Cerebellar cortex (tissue), 1 donor: Measurements from ENCODE around the gene F12.

Experiments used
- DNase-seq: peaks from one replicate; pipeline ENCODE4 v3.0.0-alpha.2; 2015; ENCODE audit warnings: low spot score

F12 gene

DNA sequence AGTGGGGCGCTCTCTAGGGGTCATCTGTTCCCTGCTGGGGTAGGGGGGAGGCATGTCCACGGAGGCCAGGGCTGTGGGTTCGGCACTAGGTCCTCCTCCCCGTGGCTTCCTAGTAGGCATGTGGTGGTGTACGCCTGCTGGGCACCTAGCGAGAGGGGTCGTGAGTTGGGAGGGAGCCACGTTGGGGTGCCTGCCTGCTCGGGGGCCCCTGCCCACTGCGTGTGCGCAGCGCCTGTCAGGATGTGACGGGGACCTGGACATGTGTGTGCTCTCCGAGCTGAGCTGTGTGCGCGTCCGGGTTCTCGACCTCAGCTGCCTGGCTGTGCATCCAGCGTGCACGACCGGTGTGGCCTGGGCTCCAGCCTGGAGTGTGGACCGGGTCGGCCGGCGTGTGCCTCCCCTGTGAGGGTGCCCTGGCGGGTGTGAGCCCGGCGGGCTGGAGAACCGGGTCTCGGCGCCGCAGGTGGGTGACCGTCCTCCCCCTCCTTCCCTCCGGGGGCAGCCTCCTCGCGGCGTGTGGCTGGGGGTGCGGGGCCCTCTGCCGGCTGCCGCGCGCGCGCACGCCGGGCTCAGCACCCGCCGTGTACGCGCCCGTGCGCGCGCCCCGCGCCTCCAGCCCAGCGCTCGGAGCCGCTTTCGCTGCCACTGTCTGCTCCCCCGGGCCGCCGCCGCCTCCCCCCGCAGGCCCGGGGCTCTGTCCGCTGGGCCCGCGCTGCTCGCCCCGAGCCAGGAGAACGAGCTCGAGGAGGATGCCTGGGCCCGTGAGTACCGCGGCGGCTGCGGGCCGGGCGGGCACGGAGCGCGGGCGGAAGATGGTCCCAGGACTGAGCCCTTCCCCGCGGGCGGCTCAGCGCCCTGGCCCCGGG, 37.1 kb upstream of the F12 start, which contains the start of gene PRR7:
TSS of gene PRR7 (plus strand) at position 615 of the 866 bp plus-strand sequence. CDS start 8,254 bp downstream, outside the sequence.
- DNase-seq, result peak; percentile 55

DNA sequence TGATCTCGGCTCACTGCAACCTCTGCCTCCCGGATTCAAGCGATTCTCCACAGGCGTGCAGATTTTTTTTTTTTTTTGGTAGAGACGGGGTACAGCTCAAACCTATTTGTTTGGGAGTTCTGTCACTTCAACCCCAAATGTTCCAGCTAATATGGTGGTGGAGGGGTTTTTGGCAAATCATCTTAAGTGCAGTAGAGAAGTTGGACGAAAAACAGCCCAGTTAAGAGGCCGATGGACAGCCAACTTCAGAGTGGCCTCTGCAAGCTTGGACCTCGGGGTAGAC, 36.5 kb upstream of the F12 start:
- DNase-seq, result no peak

DNA sequence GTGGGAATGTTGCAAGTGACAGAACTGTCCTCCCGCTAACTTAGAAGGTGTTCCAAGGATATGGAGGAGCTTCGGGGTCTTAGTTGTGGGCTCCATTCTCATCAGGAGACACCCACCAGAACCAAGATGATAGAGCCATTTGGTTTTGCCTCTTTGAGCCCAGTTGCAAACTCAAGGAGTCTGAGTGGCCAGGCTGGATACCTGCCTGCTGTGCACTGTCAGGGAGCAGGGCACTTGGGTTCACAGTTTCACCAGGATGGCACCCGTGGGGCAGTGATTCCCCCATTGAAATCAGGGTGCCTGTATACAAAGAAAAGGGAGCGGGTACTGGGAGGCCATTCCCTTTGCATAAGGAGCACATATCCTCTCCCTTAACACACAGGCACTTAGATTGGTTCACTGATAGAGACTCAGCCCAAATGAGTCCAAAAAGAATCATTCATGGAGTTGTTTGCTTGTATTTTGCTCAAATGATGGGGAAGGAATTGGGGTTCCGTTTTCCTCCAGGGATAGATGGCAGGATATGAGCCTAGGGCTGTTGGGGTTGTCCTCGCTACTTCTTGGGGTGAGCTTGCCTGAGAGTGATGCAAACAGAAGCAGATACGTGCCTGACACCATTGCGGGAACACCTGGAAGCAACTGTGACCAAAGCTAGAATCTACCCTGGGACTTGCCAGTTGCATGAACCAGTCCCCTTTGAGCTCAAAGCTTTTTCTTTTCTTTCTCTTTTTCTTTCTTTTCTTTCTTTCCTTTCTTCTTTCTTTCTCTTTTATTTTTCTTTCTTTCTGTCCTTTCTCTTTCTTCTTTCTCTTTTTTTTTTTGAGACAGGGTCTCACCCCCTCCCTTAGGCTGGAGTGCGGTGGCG, 35.9 kb upstream of the F12 start:
- DNase-seq, result no peak

DNA sequence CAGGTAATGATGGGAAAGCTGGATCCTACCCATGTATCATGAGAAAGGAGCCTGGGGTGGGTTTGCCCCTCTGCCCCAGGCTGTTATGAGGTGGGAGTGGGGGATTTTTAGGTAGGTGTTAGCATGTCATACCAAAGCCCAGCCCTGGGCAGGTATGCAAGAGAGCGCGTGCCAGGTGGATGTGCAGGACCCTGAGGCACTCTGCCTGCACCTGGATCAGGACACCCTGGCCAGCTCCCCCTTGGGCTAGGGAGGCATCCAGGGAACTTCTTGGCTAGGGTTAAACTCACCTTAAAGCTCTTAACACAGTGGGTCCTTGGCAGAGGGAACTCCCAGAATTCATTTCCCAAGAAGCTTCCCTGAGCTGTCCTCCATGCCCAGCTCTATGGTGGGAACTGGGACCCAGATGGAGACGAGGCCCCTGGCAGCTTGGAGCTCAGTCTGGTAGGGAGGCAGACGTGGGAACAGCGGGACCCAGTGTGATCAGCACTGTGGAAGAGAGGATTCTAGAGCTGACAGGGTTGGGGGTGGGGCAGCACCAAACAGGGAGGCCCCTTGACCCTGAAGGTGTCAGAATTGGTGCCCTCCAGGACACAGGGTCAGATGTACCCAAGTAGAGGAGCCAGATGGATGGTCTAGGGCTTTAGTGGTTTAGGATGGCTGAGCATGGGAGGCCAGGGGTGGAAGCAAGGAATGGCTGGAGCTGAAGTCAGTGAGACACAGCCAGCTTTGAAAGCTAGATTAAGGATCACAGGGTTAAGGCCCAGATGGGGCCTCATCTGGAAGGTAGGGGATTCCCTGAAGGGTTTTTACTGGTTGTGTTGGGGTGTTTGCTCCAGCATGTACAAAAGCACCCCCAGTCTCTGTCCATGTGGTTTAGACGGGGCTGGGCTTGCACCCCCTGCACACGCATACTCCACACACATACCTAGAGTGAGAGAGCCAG, 35.0 kb upstream of the F12 start:
- DNase-seq, result no peak

DNA sequence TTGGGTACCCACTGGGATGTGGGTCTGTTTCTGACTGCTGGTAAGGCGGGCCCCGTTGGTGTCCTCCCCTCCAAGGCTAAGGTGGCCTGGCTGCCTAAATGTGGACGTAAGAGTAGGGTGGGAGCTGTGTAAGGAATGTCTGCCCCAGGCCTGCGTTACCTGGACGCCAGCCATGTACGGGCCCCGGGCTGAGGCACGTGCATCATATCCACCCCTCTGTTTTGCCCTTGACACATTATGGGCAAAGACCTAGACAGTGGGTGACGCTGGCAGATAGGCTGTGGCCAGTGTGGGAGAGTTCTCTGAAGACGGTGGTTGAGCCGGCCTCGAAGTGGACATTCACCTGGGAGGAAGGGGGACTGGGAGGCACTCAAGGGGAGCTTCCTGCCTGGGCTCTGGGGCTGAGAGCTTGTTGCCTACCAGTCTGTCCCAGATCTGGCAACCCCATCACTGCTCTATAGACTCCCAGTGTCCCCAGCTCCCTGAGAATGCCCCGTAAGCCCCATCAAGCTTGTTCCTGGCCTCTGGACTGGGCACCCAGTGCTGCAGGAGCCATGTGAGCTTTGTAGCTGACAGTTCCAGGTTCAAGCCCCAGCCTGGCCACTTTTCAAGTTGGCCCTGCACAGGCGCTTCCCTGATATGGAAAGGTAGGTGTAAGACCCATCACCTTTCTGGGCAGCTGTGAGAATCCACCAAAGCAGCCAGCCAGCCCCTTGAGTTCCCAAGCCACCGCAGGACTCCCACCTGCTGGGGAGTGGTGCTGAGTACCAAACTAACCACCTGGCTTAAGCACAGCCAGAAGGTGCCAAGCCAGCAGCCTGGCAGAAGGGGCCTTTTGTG, 34.0 kb upstream of the F12 start:
- no peak for DNase-seq

DNA sequence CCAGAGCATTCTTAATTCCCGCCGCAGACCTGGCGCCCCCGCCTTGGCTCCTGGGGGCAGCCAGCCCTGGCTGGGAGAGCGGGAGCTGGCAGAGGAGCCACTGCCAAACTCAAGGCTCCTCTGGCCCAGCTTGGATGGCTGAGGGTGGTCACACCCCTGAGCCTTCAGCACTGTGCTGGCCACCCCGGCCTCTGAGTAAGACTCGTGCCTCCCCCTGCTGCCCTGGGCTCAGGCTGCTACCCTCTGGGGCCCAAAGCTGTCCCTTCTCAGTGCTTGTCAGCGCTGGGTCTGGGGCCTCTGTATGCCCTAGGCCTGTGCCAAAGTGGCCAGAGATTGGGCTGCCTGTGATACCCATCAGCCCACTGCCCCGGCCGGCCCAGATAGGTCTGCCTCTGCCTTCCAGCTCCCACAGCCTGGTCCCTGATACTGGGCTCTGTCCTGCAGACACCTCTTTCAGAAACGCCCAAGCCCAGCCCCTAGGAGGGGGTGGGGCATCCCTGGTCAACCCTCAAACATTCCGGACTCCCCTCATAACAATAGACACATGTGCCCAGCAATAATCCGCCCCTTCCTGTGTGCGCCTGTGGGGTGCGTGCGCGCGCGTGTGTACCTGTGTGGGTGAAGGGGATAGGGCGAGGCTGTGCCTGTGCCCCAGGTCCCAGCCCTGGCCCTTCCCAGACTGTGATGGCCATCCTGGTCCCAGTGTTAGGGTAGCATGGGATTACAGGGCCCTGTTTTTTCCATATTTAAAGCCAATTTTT, 32.9 kb upstream of the F12 start:
- no peak for DNase-seq

DNA sequence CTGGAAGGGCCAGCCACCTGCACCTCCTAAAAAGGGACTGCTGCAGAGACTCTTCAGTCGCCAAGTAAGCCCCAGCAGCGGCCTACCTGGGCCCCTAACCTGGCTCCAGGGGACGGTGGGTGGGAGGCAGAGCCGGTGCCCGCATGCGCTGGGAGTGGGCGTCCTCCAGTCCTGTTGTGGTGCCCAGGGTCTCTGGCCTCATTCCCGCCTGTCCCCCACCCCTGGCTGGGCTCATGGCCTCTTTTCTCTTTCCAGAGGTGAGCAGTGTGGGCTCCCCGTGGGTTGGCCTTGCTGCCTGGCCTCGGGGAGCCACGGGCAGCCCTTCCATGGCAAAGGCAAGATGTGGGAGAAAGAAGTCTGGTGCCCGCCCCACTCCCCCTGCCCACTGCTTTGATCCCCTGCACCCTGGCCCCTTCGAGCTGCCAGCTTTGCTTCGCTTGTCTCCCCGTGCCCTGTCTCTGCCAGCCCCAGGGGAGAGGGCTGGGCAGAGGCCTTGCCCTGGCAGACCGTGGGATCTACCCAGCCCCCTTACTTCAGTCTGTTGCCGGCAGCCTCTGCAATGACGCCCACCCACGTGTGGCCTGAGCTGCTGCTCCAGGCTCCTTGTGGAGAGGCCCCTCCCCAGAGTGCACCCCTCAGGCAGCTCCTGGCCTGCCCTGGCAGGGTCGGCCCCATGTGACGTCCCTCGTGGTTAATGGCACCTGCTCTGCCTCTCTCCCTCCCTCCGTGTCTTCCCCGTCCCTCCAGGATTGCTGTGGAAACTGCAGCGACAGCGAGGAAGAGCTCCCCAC, 31.8 kb upstream of the F12 start:
- DNase-seq, result no peak

DNA sequence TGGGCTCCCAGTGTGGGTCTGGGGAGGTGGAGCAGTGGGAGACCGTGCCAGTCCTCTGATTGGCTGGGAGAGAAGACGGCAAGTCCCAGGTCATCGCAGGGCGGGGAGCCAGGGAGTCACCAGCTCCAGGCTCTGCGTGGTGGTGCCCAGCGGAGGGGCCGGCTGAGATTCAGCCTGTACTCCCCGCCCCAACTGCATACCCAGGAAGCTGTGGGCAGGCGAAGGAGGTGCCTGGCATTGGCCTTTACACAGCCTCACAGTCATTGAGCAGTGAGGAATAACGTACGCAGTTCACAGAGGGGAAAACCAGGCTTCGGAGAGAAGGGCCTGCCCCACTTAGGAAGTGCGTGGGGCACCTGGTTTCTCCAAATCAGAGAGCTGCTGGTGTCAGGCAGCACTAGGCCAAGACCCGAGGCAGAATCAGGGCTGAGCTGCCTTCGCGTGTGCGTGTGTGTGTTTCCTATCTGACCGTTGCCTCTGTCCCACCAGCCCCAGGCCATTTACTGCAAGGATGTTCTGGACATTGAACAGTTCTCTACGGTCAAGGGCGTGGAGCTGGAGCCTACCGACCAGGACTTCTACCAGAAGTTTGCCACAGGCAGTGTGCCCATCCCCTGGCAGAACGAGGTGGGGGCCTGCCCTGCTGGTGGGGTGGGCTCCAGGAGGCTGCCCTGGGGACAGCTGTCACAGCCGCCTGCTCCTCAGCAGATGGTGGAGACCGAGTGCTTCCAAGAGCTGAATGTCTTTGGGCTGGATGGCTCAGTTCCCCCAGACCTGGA, 31.0 kb upstream of the F12 start:
- no peak for DNase-seq

DNA sequence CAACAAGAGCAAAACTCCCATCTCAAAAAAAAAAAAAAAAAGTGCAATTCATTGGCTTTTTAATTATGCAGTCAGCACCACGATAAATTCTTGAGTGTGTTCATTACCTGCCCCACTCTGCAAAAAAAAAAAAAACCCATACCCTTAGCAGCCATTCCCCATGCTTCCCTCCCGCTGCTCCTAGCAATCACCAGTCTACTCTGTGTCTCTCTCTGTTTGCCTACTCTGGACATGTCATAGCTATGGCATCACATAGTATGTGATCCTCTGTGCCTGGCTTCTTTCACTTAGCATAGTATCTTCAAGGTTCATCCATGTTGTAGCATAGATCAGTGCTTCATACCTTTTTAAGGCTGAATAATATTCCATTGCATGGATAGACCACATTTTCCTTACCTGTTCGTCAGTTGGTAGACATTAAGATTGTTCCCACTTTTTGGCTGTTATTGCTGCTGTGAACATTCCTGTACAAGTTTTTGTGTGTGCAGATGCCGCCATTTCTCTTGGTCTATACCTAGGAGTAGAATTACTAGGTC, 30.2 kb upstream of the F12 start:
- DNase-seq, result no peak

DNA sequence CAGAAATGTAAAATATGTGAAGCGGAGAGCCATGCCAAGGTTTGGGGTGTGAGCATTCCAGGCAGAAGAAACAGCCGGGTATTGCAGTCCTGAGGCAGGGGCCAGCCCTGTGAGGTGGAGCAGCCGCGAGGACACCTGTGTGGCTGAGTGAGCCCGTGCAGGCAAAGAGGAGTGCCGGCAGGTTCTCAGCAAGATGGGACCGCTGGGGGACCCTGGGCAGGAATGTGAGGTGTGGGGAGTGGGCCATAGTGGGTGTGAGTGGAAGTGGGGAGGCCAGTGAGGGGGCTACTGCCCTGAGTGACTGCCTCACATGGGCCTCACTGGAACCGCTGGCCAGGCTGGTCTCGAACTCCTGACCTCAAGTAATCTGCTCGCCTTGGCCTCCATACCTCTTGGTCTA, 29.1 kb upstream of the F12 start:
- no peak for DNase-seq

DNA sequence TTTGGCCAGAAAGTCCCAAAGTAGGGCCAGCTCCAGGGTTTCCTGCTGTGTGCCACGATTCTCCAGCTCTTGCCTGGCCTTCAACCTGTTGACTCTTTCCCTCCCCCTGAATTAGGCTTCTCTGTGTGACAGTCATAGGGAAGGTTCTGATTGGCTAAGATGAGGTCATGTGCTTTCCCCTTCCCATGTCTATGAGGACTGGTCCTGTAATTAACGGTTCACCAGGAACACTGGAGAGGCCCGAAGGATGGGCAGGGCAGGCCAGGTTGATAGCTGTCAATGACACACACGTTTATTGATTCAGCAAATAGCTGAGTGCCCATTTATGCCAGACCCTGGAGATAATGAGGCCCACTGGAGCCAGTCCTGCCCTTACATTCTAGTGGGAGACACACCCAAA, 28.3 kb upstream of the F12 start:
- no peak for DNase-seq

DNA sequence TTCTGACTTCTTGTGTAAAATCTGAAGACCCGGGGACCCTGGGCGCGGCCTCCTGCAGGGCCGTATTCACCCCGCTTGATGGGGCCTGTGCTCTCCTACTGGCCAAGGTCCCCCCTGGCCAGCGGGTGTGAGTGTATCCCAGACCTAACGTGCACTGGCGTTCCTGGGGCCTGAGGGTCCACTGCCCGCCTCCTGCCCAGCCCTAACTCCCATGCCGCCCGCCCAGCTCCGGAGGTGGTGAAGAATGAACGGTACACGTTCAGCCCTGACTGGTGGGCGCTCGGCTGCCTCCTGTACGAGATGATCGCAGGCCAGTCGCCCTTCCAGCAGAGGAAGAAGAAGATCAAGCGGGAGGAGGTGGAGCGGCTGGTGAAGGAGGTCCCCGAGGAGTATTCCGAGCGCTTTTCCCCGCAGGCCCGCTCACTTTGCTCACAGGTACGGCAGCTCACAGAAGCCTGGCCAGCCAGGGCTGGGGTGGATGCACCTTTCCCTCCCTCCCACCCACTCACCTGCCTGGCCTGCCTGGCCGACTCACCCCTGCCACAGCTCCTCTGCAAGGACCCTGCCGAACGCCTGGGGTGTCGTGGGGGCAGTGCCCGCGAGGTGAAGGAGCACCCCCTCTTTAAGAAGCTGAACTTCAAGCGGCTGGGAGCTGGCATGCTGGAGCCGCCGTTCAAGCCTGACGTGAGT, 26.6 kb upstream of the F12 start:
- DNase-seq, result no peak

DNA sequence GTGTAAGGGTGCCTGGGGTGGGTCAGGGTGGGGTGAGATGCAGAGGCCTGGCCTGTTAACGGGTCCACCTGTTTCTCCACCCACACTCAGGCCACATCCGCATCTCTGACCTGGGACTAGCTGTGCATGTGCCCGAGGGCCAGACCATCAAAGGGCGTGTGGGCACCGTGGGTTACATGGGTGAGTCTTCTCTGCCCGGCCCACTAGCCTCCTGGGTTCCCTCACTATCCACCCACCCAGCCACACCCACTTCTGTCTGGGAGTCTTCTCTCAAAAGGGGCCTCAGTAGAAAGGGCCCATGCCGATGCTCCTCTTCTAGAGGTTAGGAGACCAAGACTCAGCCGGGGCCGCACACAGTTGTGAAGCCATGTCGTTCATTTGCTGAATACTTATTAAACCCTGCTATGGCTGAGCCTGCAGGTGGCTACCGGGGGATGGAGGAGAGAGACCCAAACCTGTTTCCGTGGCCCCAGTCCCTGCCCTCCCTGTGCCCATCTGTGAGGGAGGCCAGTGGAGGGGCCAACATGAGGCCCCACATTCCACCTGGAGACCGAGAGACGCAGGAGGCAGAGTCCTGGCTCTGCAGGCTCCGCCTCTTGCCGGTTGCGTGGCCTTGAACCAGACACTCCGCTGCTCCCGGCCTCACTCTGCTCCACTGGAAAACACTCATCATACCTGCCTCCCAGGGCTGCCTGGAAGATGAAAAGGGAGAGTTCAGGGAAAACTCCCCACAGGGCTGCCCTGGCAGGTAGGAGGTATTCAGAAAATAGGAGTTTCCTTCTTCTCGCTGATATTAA, 25.8 kb upstream of the F12 start:
- no peak for DNase-seq

DNA sequence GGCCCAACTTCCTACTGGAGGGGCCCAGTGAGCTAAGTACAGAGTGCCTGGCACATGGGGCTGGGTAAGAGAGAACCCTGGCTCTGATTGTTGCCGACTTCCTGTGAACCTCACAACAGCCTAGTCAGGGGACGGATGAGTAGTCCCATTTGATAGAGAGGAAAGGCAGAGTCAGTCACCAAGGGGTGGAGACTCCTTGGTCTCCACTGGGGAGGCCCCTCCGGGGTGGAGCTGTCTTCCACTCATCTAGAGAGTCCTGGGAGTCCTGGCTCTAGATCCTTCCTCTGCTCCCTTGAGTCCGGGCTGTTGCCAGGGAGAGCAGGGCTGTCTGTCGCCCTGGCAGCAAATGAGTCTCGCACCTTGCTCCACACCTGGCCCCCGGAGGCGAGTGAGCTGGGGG, 25.1 kb upstream of the F12 start:
- no peak for DNase-seq

DNA sequence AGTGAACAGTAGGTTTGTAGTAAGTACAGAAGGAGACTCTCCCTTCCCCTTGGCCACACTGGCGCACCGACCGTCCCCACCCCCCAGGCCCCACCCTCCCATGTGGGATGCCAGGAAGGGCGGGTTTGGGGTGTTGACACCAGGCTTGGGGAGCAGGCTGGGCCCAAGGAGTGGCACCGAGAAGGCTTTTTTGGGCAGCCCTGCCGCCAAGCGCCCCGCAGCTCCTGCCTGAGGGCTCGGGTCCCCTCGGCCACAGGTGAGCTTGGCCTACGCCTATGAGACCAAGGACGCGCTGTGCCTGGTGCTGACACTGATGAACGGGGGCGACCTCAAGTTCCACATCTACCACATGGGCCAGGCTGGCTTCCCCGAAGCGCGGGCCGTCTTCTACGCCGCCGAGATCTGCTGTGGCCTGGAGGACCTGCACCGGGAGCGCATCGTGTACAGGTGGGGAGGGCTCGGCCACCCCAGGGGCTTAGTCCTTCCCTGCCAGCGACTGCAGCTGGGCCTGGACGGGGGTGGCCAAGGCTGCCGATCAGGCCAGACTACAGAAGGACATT, 24.4 kb upstream of the F12 start:
- no peak for DNase-seq

DNA sequence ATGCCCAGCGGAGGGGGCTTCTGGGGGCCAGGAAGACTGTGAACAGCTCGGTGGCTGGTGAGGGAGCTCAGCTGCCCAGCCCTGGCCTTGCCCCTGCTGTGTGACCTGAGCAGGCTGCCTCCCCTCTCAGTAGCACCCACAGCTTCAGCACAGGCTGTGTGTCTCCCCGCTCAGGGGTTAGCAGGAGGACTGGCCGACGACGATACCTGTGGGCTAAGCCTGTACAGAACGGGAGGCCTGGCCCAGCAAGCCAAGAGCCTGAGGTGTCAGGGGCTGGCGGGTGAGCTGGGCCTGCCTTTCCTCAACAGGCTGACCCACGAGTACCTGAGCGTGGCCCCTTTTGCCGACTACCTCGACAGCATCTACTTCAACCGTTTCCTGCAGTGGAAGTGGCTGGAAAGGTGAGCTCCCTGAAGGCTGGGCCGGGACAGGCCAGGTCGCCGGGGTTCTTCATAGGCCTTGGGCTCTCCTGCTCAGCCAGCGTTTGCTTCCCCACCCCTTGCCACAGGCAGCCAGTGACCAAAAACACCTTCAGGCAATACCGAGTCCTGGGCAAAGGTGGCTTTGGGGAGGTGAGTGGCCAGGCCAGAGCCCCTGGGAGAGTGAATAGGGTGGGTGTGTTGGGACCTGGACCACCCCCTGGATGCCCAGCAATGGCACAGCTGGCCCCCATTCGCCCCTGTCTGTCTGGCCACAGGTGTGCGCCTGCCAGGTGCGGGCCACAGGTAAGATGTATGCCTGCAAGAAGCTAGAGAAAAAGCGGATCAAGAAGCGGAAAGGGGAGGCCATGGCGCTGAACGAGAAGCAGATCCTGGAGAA, 23.7 kb upstream of the F12 start:
- DNase-seq, result no peak
